Body of pancreas (tissue), 4 donors: ENCODE results near the gene MUC5AC.

Source experiments
- POLR2A ChIP-seq, 3 donors: fragments of 450-650 bp; IDR thresholded peaks; one replicate each; pipeline ENCODE4 v1.6.1; 2016; ENCODE audit warnings: antibody characterized with exemption in 3 of 3, mild to moderate bottlenecking in 2 of 3
- TF ChIP-seq, protein P1 (sequence below), 7 experiments: fragments of 450-650 bp in 4 of 7; fragments of 200-600 bp in 3 of 7; sonication (generic) in 3 of 7; IDR thresholded peaks; one replicate each; pipeline ENCODE4 v1.5.1; 2016 to 2019; ENCODE audit warnings: antibody characterized with exemption in 7 of 7

DNA sequence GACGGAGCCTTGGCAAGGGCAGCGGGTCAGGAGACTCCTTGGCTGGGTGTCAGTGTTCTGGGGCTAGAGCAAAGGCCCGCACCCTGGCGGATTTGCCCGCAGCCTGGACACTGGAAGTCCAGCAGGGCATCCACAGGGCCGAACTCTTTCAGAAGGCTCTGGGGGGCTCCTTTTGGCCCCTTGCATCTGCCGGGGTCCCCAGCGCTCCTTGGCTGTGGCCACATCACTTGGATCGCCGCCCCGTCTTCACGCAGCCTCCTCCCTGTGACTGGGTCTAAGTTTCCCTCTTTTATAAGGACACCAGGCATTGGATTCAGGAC lies 20.0 kb downstream of the MUC5AC start:
- TF ChIP-seq, protein P1, sequence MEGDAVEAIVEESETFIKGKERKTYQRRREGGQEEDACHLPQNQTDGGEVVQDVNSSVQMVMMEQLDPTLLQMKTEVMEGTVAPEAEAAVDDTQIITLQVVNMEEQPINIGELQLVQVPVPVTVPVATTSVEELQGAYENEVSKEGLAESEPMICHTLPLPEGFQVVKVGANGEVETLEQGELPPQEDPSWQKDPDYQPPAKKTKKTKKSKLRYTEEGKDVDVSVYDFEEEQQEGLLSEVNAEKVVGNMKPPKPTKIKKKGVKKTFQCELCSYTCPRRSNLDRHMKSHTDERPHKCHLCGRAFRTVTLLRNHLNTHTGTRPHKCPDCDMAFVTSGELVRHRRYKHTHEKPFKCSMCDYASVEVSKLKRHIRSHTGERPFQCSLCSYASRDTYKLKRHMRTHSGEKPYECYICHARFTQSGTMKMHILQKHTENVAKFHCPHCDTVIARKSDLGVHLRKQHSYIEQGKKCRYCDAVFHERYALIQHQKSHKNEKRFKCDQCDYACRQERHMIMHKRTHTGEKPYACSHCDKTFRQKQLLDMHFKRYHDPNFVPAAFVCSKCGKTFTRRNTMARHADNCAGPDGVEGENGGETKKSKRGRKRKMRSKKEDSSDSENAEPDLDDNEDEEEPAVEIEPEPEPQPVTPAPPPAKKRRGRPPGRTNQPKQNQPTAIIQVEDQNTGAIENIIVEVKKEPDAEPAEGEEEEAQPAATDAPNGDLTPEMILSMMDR (IDR thresholded peaks at IDR 0.05): no peak
- TF ChIP-seq POLR2A (IDR thresholded peaks at IDR 0.05): no peak
